HEK293T (cell line): ENCODE data around the gene MYH4.

Experiments used
- ARNT ChIP-seq: fragments of 450-650 bp; IDR thresholded peaks from 2 replicates; pipeline ENCODE4 v1.6.1; 2017; ENCODE audit warnings: mild to moderate bottlenecking
- BHLHE40 ChIP-seq: fragments of 450-650 bp; IDR thresholded peaks from 2 replicates; pipeline ENCODE4 v1.6.1; 2016; ENCODE audit warnings: mild to moderate bottlenecking, moderate library complexity, borderline replicate concordance
- ELF4 ChIP-seq: fragments of 450-650 bp; IDR thresholded peaks from 2 replicates; pipeline ENCODE4 v1.6.1; 2017; ENCODE audit warnings: antibody characterized with exemption
- FOXA1 ChIP-seq: fragments of 450-650 bp; IDR thresholded peaks from 2 replicates; pipeline ENCODE4 v1.6.1; 2016; ENCODE audit warnings: mild to moderate bottlenecking
- LEF1 ChIP-seq: fragments of 450-650 bp; IDR thresholded peaks from 2 replicates; pipeline ENCODE4 v1.6.1; 2017; ENCODE audit warnings: mild to moderate bottlenecking, borderline replicate concordance
- NFRKB ChIP-seq: fragments of 450-650 bp; IDR thresholded peaks from 2 replicates; pipeline ENCODE4 v1.6.1; 2016; ENCODE audit warnings: mild to moderate bottlenecking, moderate library complexity
- SP1 ChIP-seq: fragments of 450-650 bp; IDR thresholded peaks from 2 replicates; pipeline ENCODE4 v1.6.1; 2017
- SUZ12 ChIP-seq: fragments of 450-650 bp; IDR thresholded peaks from 2 replicates; pipeline ENCODE4 v1.6.1; 2016; ENCODE audit warnings: mild to moderate bottlenecking
- TARDBP ChIP-seq: fragments of 450-650 bp; IDR thresholded peaks from 2 replicates; pipeline ENCODE4 v1.6.1; 2016

GRCh38 chr17:10439816-10440215 lies 29.5 kb downstream of the MYH4 start:
- TF ChIP-seq ARNT (no peak), BHLHE40 (no peak), SUZ12 (no peak), ELF4 (no peak), LEF1 (no peak), SP1 (no peak), NFRKB (no peak), TARDBP (no peak), FOXA1 (no peak)
